ENCODE results near the gene CNN2. TPM values are rescaled to one million over a fixed set of nuclear protein-coding genes. Genes with fewer than 3 reads are reported as not detected.

Gene CNN2
- total RNA-seq, 2 donors from 2014 or later = 426 to 469 TPM

GRCh38 chr19:1080360-1081161 lies 54.2 kb downstream of the CNN2 start:
- Histone ChIP-seq H3K9ac (ENCODE audit: extremely low read depth, low read length, poor library complexity, severe bottlenecking) (no peak overlapping the region), H3K4me1 (ENCODE audit: control insufficient read depth, insufficient read depth, low read length) (no peaks in the 10 kb centered on the region), H3K27me3 (ENCODE audit: control insufficient read depth, insufficient read depth, low read length, poor library complexity, severe bottlenecking) (no peaks in the 10 kb centered on the region), H3K4me3 (ENCODE audit: low read length) (no peak overlapping the region), H3K27ac (ENCODE audit: low read depth, low read length) (no peak overlapping the region), H3K36me3 (ENCODE audit: control insufficient read depth, insufficient read depth, low read length) (no peaks in the 10 kb centered on the region), H3K9me3 (ENCODE audit: control insufficient read depth, low read length) (no peaks in the 10 kb centered on the region)
- 94 to 95% methylated on average over 24 to 50 of the region's 50 CpGs for WGBS, 2 experiments (ENCODE audit: insufficient coverage in 1 of 2, insufficient read length in 1 of 2)
- no peak for DNase-seq
- peaks cover 15% of the 10 kb centered on the region for H3K36me3 Mint-ChIP-seq (ENCODE audit: low read depth)
- H3K27ac Mint-ChIP-seq = no peak overlapping the region
- TF ChIP-seq CTCF (conservative IDR thresholded peaks at IDR 0.05) = no peak
- H3K4me3 Mint-ChIP-seq = no peak overlapping the region
- no peaks in the 10 kb centered on the region for H3K9me3 Mint-ChIP-seq
- H3K4me1 Mint-ChIP-seq = peaks cover 1% of the 10 kb centered on the region
- H3K27me3 Mint-ChIP-seq (ENCODE audit: insufficient read depth) = no peaks in the 10 kb centered on the region

GRCh38 chr19:1081301-1082164 lies 55.1 kb downstream of the CNN2 start:
- Histone ChIP-seq H3K4me3 (ENCODE audit: low read length) (no peak overlapping the region), H3K27me3 (ENCODE audit: control insufficient read depth, insufficient read depth, low read length, poor library complexity, severe bottlenecking) (no peaks in the 10 kb centered on the region), H3K27ac (ENCODE audit: low read depth, low read length) (no peak overlapping the region), H3K9me3 (ENCODE audit: control insufficient read depth, low read length) (no peaks in the 10 kb centered on the region), H3K9ac (ENCODE audit: extremely low read depth, low read length, poor library complexity, severe bottlenecking) (no peak overlapping the region), H3K36me3 (ENCODE audit: control insufficient read depth, insufficient read depth, low read length) (no peaks in the 10 kb centered on the region), H3K4me1 (ENCODE audit: control insufficient read depth, insufficient read depth, low read length) (no peaks in the 10 kb centered on the region)
- Mint-ChIP-seq H3K9me3 (no peaks in the 10 kb centered on the region), H3K27ac (peak overlapping the region; percentile 80), H3K36me3 (ENCODE audit: low read depth) (peaks cover 11% of the 10 kb centered on the region), H3K4me1 (peaks cover 1% of the 10 kb centered on the region), H3K27me3 (ENCODE audit: insufficient read depth) (no peaks in the 10 kb centered on the region), H3K4me3 (peak overlapping the region; percentile 68)
- TF ChIP-seq CTCF (conservative IDR thresholded peaks at IDR 0.05) = peak; percentile 62
- DNase-seq = no peak
- 91% methylated on average over 43 to 58 of the region's 58 CpGs for WGBS, 2 experiments (ENCODE audit: insufficient coverage in 1 of 2, insufficient read length in 1 of 2)

GRCh38 chr19:1082165-1082927 lies 55.9 kb downstream of the CNN2 start:
- Mint-ChIP-seq H3K27me3 (ENCODE audit: insufficient read depth) (no peaks in the 10 kb centered on the region), H3K27ac (peak overlapping the region; percentile 91), H3K9me3 (no peaks in the 10 kb centered on the region), H3K36me3 (ENCODE audit: low read depth) (peaks cover 11% of the 10 kb centered on the region), H3K4me1 (peaks cover 1% of the 10 kb centered on the region), H3K4me3 (peak overlapping the region; percentile 68)
- Histone ChIP-seq H3K4me1 (ENCODE audit: control insufficient read depth, insufficient read depth, low read length) (no peaks in the 10 kb centered on the region), H3K27me3 (ENCODE audit: control insufficient read depth, insufficient read depth, low read length, poor library complexity, severe bottlenecking) (no peaks in the 10 kb centered on the region), H3K27ac (ENCODE audit: low read depth, low read length) (no peak overlapping the region), H3K4me3 (ENCODE audit: low read length) (no peak overlapping the region), H3K9me3 (ENCODE audit: control insufficient read depth, low read length) (no peaks in the 10 kb centered on the region), H3K9ac (ENCODE audit: extremely low read depth, low read length, poor library complexity, severe bottlenecking) (no peak overlapping the region), H3K36me3 (ENCODE audit: control insufficient read depth, insufficient read depth, low read length) (peaks cover 2% of the 10 kb centered on the region)
- peak; percentile 100 for DNase-seq
- 55 to 65% methylated on average over 19 to 51 of the region's 51 CpGs for WGBS, 2 experiments (ENCODE audit: insufficient coverage in 1 of 2, insufficient read length in 1 of 2)
- no peak for TF ChIP-seq CTCF (conservative IDR thresholded peaks at IDR 0.05)
